Prostate gland (tissue), 2 donors: ENCODE results near the gene ATP1B3. TPM values are rescaled to one million over a fixed set of nuclear protein-coding genes. Genes with fewer than 3 reads are reported as not detected.

Experiments used
- DNase-seq: peaks from one replicate; pipeline ENCODE4 v3.0.0-alpha.2; 2019; ENCODE audit warnings: low spot score
- H3K27ac ChIP-seq, 2 donors: fragments of 200-600 bp; sonication (generic); 2 replicates each; pipeline ENCODE4 v1.5.1; 2017 to 2019
- H3K27me3 ChIP-seq: fragments of 200-600 bp; sonication (generic); replicated peaks from 2 replicates; pipeline ENCODE4 v1.5.1; 2019; ENCODE audit not compliant: insufficient read depth
- H3K36me3 ChIP-seq, 2 donors: fragments of 200-600 bp; sonication (generic); 1 replicate in 1 of 2; 2 replicates in 1 of 2; pipeline versions ENCODE4 v1.5.1 to v1.8.1; 2017 to 2019
- H3K4me1 ChIP-seq: fragments of 200-600 bp; sonication (generic); replicated peaks from 2 replicates; pipeline ENCODE4 v1.5.1; 2019
- H3K4me3 ChIP-seq, 2 donors: fragments of 200-600 bp; sonication (generic); 2 replicates each; pipeline ENCODE4 v1.5.1; 2017 to 2019
- H3K9me3 ChIP-seq: fragments of 200-600 bp; sonication (generic); 2 replicates; pipeline ENCODE4 v1.5.1; 2017
- CTCF ChIP-seq, 4 experiments: fragments of 200-600 bp in 2 of 4; fragments of 450-650 bp in 2 of 4; sonication (generic) in 2 of 4; IDR thresholded peaks; 1 replicate in 3 of 4; 2 replicates in 1 of 4; pipeline ENCODE4 v1.5.1; 2016 to 2019; ENCODE audit warnings: antibody characterized with exemption in 4 of 4, mild to moderate bottlenecking in 2 of 4, moderate library complexity in 2 of 4
- POLR2A ChIP-seq: fragments of 450-650 bp; IDR thresholded peaks from one replicate; pipeline ENCODE4 v1.6.1; 2016; ENCODE audit warnings: antibody characterized with exemption, mild to moderate bottlenecking
- POLR2AphosphoS5 ChIP-seq: sonication (generic); formaldehyde crosslinking; IDR thresholded peaks from one replicate; pipeline ENCODE4 v1.6.1; 2017; ENCODE audit warnings: antibody characterized with exemption
- WGBS: methylation state at CpG from one replicate; pipeline ENCODE4 v1.1.5; 2018; 5-methylcytosine and 5-hydroxymethylcytosine counted together
- intact Hi-C: fragments of 100-400 bp; cut with DNase I; formaldehyde crosslinking; loops from one replicate; pipeline ENCODE4 v1.14.2; 2022
- total RNA-seq, 2 donors: library from RNA; depleted of rRNA; stranded (reverse); fragments of >200 nt; gene quantifications; one replicate each; pipeline ENCODE4 v1.1.0, GENCODE V29; 2016

ATP1B3 gene
- total RNA-seq, 2 donors from 2014 or later = 47.7 to 51.2 TPM

- H3K4me3 ChIP-seq = no peak overlapping the region
- H3K4me1 ChIP-seq = no peaks in the 10 kb centered on the region
- no peak for DNase-seq
- H3K27ac ChIP-seq = no peak overlapping the region
- no peaks in the 10 kb centered on the region for H3K27me3 ChIP-seq
- whole genome bisulfite sequencing = 82% methylated on average over 16 of the region's 16 CpGs
- intact Hi-C loops = no loop called here
- no peaks in the 10 kb centered on the region for H3K9me3 ChIP-seq
- TF ChIP-seq POLR2A (no peak), CTCF (IDR thresholded peaks at IDR 0.05) (no peak), POLR2AphosphoS5 (no peak)
- no peaks in the 10 kb centered on the region for H3K36me3 ChIP-seq
These were observed 57.2 kb downstream of the ATP1B3 start for GRCh38 chr3:141933421-141934300.

- H3K27me3 ChIP-seq = no peaks in the 10 kb centered on the region
- DNase-seq = no peak
- no peak for TF ChIP-seq CTCF (IDR thresholded peaks at IDR 0.05)
- TF ChIP-seq POLR2AphosphoS5 = no peak
- TF ChIP-seq POLR2A = no peak
- no peaks in the 10 kb centered on the region for H3K9me3 ChIP-seq
- 85% methylated on average over 4 of the region's 4 CpGs for WGBS
- H3K4me3 ChIP-seq = no peak overlapping the region
- H3K27ac ChIP-seq = no peak overlapping the region
- no peaks in the 10 kb centered on the region for H3K4me1 ChIP-seq
- intact Hi-C loops = no loop called here
- H3K36me3 ChIP-seq = no peaks in the 10 kb centered on the region
These were observed 57.9 kb downstream of the ATP1B3 start for GRCh38 chr3:141934354-141934753.

- Histone ChIP-seq H3K36me3 (no peaks in the 10 kb centered on the region), H3K4me3 (no peak overlapping the region), H3K9me3 (no peaks in the 10 kb centered on the region), H3K27ac (no peak overlapping the region), H3K4me1 (peaks cover 3% of the 10 kb centered on the region), H3K27me3 (no peaks in the 10 kb centered on the region)
- intact Hi-C loops = no loop called here
- WGBS = 72% methylated on average over 20 of the region's 20 CpGs
- TF ChIP-seq CTCF (IDR thresholded peaks at IDR 0.05) = no peak
- no peak for TF ChIP-seq POLR2A
- no peak for TF ChIP-seq POLR2AphosphoS5
- no peak for DNase-seq
These were observed 61.6 kb downstream of the ATP1B3 start for GRCh38 chr3:141938011-141938500.

GRCh38 chr3:141939759-141940158, 63.3 kb downstream of the ATP1B3 start:
- intact Hi-C loops = no loop called here
- Histone ChIP-seq H3K27me3 (no peaks in the 10 kb centered on the region), H3K36me3 (no peaks in the 10 kb centered on the region), H3K4me1 (peaks cover 3% of the 10 kb centered on the region), H3K4me3 (no peak overlapping the region), H3K9me3 (no peaks in the 10 kb centered on the region), H3K27ac (peak overlapping the region in 1 of 2 donors; percentile 3)
- no peak for DNase-seq
- WGBS = 63% methylated on average over 4 of the region's 4 CpGs
- TF ChIP-seq CTCF (IDR thresholded peaks at IDR 0.05) (no peak), POLR2A (no peak), POLR2AphosphoS5 (no peak)
